Fibroblast of the aortic adventitia (primary cell): ENCODE measurements around the gene SCARF2. TPM values are rescaled to one million over a fixed set of nuclear protein-coding genes. Genes with fewer than 3 reads are reported as not detected.

Experiments used
- DNase-seq: peaks from one replicate; pipeline ENCODE4 v3.0.0-alpha.2; 2010; ENCODE audit warnings: low read depth
- H3K4me3 ChIP-seq: 2 replicates; pipeline ENCODE4 v1.5.1; 2011; ENCODE audit warnings: low read depth, mild to moderate bottlenecking, control low read depth, low read length, moderate library complexity
- CTCF ChIP-seq: IDR thresholded peaks from 2 replicates; pipeline ENCODE4 v1.5.1; 2011; ENCODE audit warnings: mild to moderate bottlenecking, low read length, control low read depth, inconsistent platforms; ENCODE audit not compliant: insufficient read depth
- total RNA-seq: library from RNA; depleted of rRNA; stranded (reverse); fragments of >200 nt; gene quantifications from 2 replicates; pipeline ENCODE4 v1.2.3, GENCODE V29; 2012; ENCODE audit warnings: low replicate concordance

Gene SCARF2
- total RNA-seq, 1 donor = 11.8 TPM

DNA sequence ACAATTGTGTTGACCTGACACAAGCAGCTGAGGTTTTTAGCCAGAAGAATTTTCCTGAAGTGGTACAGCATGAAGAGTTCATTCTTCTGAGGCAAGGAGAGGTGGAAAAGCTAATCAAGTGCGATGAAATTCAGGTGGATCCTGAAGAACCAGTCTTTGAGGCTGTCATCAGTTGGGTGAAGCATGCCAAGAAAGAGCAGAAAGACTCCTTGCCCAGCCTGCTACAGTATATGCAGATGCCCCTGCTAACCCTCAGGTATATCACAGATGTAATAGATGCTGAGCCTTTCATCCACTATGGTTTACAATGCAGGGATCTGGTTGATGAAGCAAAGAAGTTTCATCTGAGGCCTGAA, 12.9 kb upstream of the SCARF2 start:
- no peak for TF ChIP-seq CTCF
- no peak overlapping the region for H3K4me3 ChIP-seq
- no peak for DNase-seq

- no peak overlapping the region for H3K4me3 ChIP-seq
- no peak for TF ChIP-seq CTCF
- DNase-seq = no peak
Observed at GRCh38 chr22:20449819-20450550, 12.4 kb upstream of the SCARF2 start.

DNA sequence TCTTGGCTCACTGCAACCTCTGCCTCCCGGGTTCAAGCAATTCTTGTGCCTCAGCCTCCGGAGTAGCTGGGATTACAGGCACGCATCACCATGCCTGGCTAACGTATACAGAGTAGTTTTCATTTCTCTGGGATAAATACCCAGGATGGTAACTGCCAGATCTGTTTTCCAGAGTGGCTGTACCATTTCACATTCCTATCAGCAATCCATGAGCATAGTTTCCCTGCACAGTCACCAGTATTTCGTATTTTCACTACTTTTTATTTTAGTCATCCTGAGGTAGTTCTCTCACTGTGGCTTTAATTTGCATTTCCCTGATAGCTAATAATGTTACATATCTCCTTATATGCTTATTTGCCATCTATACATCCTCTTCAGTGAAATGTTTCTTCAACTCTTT, 11.0 kb upstream of the SCARF2 start:
- no peak for DNase-seq
- no peak for TF ChIP-seq CTCF
- H3K4me3 ChIP-seq = no peak overlapping the region

- H3K4me3 ChIP-seq = no peak overlapping the region
- DNase-seq = no peak
- no peak for TF ChIP-seq CTCF
Observed at GRCh38 chr22:20446383-20446970, 8.9 kb upstream of the SCARF2 start.

GRCh38 chr22:20444325-20444724, 6.7 kb upstream of the SCARF2 start:
- no peak for TF ChIP-seq CTCF
- no peak for DNase-seq
- no peak overlapping the region for H3K4me3 ChIP-seq

DNA sequence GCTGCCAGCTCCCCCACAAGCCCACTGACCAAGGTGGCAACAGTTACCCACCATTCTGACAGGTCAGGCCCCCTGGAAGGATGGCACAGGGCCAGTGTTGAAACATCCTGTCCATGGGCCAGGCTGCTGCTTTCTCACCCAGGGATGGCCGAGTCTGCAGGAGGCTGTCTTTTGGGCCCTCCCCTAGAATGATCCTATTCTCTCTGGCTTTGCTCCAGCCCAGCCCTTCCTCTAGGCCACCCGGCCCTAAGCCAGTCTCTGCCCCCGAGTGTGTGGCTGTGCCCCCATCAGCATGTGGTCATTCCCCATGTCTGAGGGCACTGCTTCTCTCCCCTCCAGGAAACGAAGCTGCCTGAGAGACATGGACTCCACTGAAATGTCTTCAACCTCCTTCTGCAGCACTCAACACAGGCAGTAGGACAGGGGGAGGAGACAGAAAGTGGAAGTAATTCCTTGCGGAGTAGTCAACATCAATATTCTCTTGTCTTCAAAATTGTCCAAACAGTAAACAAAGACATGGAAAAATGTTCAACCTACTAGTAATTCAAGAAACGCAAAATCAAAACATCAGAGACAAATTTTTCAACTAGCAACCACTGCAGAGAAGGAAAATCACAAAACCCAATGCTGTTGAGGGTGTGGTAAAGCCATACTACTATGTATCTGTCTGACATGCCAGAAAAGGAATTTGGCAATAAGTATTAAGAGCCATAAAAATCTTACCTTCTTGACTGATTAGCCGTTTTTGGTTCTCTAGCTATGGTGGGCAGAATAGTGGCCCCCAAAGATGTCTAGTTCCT, 5.1 kb upstream of the SCARF2 start:
- TF ChIP-seq CTCF = no peak
- no peak for DNase-seq
- no peak overlapping the region for H3K4me3 ChIP-seq
